IPS-18c (cell line): Measurements from ENCODE around the gene CPSF7.
"Not testable (repeated sequence)": the region's sequence is repeated elsewhere in the genome, so short reads cannot be mapped to it uniquely, and the experiment has no call there.

Source experiments
- H3K4me3 ChIP-seq: 2 replicates; pipeline ENCODE4 v1.7.0; 2013; ENCODE audit warnings: low read depth, mild to moderate bottlenecking, low read length, moderate library complexity; ENCODE audit not compliant: insufficient read depth
- H3K9me3 ChIP-seq: one replicate; pipeline ENCODE4 v1.6.1; 2013; ENCODE audit warnings: mild to moderate bottlenecking, low read length, moderate library complexity; ENCODE audit not compliant: control insufficient read depth, insufficient read depth

CPSF7 gene

GRCh38 chr11:61447601-61448551, 18.1 kb upstream of the CPSF7 start:
- Histone ChIP-seq H3K9me3 (no peaks in the 10 kb centered on the region), H3K4me3 (no peak overlapping the region)

- Histone ChIP-seq H3K4me3 (no peak overlapping the region), H3K9me3 (no peaks in the 10 kb centered on the region)
Measured at GRCh38 chr11:61446211-61446651, 16.5 kb upstream of the CPSF7 start.

DNA sequence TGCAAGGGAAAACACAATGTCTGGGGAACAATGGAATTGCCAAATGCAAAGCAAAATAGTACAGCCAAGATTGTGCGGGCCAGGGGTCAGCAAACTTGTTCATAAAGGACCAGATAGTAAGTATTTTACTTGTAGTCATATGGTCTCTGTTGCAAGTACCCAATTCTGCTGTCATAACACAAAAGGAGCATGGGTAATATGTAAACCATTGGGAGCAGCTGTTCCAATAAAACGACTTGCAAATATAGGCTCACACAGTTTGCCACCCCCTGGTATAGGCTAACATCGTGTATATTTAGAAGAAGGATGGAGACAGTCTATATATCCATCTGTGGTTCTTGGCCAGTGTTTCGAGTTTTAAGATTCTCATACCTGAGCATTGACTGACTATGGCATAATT, 15.7 kb upstream of the CPSF7 start:
- Histone ChIP-seq H3K4me3 (no peak overlapping the region), H3K9me3 (peaks cover 2% of the 10 kb centered on the region)

- Histone ChIP-seq H3K4me3 (no peak overlapping the region), H3K9me3 (peaks cover 4% of the 10 kb centered on the region)
Measured at GRCh38 chr11:61442616-61443015, 12.8 kb upstream of the CPSF7 start.

- Histone ChIP-seq H3K4me3 (no peak overlapping the region), H3K9me3 (peaks cover 4% of the 10 kb centered on the region)
Measured at GRCh38 chr11:61439615-61440014, 9.8 kb upstream of the CPSF7 start.

DNA sequence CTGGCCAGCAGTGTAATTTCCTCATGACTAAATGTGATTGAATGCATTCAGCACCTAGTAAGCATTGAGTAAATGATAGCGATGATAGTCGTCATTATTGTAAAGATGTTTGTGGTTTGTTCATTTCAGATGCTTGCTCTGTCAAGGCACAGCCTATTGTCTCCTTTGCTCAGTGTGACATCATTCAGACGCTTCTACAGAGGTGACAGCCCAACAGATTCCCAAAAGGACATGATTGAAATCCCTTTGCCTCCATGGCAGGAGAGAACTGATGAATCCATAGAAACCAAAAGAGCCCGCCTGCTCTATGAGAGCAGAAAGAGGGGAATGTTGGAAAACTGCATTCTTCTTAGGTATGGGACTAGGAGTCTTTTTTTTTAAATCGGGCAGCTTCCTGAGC, 7.7 kb upstream of the CPSF7 start:
- Histone ChIP-seq H3K4me3 (no peak overlapping the region), H3K9me3 (peaks cover 4% of the 10 kb centered on the region)

GRCh38 chr11:61430839-61431238, 1.1 kb upstream of the CPSF7 start:
- not testable (repeated sequence) for H3K9me3 ChIP-seq
- H3K4me3 ChIP-seq: peak overlapping the region; percentile 91

DNA sequence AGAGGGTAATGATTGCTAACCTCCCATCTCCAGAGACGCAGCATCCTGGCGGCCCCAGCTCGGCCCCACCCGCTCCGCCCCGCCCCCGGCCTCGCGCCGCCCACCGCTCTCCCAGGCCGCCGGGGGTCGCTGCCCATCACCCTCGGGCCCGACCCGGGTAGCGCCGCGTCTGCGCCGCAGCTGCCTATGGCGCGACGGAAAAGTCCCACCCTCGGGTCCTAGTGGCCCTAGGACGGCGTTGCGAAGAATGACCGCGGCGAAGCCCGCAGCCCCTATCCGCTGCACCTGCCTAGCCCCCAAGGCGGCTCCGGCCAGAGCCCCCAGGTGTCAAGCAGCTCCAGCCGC, 457 bp downstream of the CPSF7 start:
- H3K9me3 ChIP-seq: peaks cover 2% of the 10 kb centered on the region
- peak overlapping the region; percentile 91 for H3K4me3 ChIP-seq

DNA sequence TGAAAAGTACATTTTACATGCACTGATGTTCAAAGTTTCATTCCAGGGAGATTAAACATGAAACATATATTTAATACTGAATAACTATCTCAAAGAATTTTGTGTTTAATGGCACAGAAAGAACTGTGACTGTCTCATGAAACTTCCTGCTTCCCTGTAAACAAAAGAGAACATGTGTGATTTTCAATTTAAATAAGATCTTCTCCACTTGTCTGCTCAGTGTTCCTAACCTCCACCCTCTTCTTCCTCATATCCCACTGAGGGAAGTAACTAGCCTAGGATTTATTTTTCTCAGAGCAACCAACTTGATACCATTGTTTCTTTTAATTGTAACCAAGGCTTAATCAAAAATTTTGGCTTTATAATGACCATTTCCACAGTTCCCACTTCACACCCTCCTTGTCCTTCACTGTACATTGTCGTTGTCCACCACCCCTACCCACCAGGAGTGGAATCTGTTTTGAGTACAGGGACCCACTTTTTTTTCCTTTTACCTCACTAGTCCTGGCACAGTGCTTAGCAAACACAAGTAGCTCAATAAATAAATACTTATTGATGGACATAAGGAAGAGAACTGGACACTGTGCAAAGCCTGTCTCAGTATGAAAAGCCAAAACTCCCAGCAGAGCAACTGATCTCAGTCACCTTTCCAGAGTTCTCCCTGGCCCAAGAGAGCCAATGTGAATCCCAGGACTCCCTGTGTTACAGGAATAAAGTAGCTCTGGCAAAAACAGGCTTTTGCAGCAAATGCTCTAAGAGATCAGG, 4.2 kb downstream of the CPSF7 start:
- Histone ChIP-seq H3K9me3 (peaks cover 2% of the 10 kb centered on the region), H3K4me3 (no peak overlapping the region)

- Histone ChIP-seq H3K4me3 (no peak overlapping the region), H3K9me3 (no peaks in the 10 kb centered on the region)
Measured at GRCh38 chr11:61422226-61422625, 7.5 kb downstream of the CPSF7 start.

DNA sequence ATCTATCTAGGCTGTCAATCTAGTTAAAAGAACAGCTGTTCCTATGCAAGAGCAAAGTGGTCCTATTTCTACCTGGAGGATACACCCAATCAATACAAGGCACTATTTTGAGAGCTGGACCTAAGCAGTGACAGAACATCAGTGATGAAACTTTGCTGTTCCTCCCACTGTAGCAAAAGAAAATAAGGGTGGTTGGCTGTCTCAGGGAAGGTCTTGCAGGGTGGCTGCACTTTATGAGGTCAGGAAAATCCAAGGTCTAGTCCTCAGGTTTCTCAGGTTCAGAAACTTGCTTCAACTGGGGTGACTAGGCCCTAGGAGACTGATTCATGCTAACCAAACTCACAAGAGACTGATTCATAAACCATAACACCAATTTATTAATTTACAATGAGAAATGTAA, 11.6 kb downstream of the CPSF7 start:
- Histone ChIP-seq H3K4me3 (no peak overlapping the region), H3K9me3 (no peaks in the 10 kb centered on the region)

DNA sequence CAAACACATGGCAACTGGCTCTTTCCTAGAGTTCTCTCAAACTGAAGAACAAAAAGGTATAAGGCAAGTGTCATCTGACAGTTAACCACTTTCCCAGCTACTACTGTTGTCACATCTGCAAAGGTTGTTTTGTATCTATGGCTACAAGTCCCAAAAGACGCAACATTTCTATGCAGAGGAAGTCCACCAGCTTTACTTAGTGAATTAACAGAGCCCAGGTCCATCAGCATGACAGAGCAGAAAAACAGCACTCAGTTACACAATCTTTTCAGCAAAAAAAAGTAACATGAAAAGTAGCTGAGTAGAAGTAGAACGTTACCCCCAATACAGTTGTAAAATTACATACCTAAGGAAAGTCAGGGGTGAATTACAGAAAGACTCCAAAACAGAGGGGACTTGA, 12.1 kb downstream of the CPSF7 start:
- no peak overlapping the region for H3K4me3 ChIP-seq
- no peaks in the 10 kb centered on the region for H3K9me3 ChIP-seq

GRCh38 chr11:61416941-61417340, 12.8 kb downstream of the CPSF7 start:
- Histone ChIP-seq H3K9me3 (no peaks in the 10 kb centered on the region), H3K4me3 (no peak overlapping the region)

GRCh38 chr11:61415381-61415780, 14.4 kb downstream of the CPSF7 start:
- H3K9me3 ChIP-seq: no peaks in the 10 kb centered on the region
- H3K4me3 ChIP-seq: no peak overlapping the region

DNA sequence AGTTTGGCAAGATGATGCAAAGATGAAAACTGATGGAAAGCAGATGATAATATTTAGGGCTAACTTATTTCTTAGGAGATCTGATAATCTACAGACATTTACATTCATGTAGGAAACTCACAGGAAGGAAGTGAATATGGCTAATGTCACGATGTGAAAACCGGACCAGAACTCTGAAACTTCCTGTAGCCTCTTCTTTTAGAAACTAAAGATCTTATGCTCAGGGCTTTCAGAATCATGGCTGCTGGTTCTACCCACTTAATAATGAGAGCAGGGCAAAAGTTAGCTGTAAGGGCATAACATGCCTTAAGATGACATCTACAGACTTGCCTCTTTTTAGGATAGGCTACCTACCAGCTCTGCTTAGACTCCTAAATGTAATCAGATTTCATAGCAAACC, 15.2 kb downstream of the CPSF7 start:
- no peaks in the 10 kb centered on the region for H3K9me3 ChIP-seq

GRCh38 chr11:61413496-61413895, 16.3 kb downstream of the CPSF7 start:
- H3K9me3 ChIP-seq: no peaks in the 10 kb centered on the region
- H3K4me3 ChIP-seq: no peak overlapping the region

More for the DNA sequence above, 15.2 kb downstream of the CPSF7 start:
- H3K4me3 ChIP-seq: no peak overlapping the region

- Histone ChIP-seq H3K4me3 (no peak overlapping the region), H3K9me3 (no peaks in the 10 kb centered on the region)
Measured at GRCh38 chr11:61411589-61411988, 18.2 kb downstream of the CPSF7 start.
